SKM-1 treated with dmso at 0.1 percent for 144 hours (cell line): ENCODE measurements around the gene GDPD4.
"Not testable (repeated sequence)": the region's sequence is repeated elsewhere in the genome, so short reads cannot be mapped to it uniquely, and the experiment has no call there.

Source experiments
- DNase-seq: peaks from one replicate; lab custom pipeline; 2025; ENCODE audit not compliant: unreplicated experiment; lab: John Stamatoyannopoulos, UW

The GDPD4 gene

GRCh38 chr11:77301510-77301909 is at the start of gene GDPD4:
Gene GDPD4, minus strand, starts transcription at chr11:77301686. Its CDS starts 16,549 bp downstream, at chr11:77285137.
- DNase-seq: no peak

GRCh38 chr11:77347948-77348347 is 46.5 kb upstream of the GDPD4 start:
- DNase-seq: no peak

- DNase-seq: no peak
Observed at GRCh38 chr11:77346906-77347603, 45.6 kb upstream of the GDPD4 start.

- DNase-seq: no peak
Observed at GRCh38 chr11:77345621-77346020, 44.1 kb upstream of the GDPD4 start.

GRCh38 chr11:77340501-77340900 is 39.0 kb upstream of the GDPD4 start:
- no peak for DNase-seq

GRCh38 chr11:77332259-77332658 is 30.8 kb upstream of the GDPD4 start:
- no peak for DNase-seq

- DNase-seq: no peak
Observed at GRCh38 chr11:77325159-77325558, 23.7 kb upstream of the GDPD4 start.

GRCh38 chr11:77324508-77324907 is 23.0 kb upstream of the GDPD4 start:
- DNase-seq: no peak

GRCh38 chr11:77322926-77323590 is 21.6 kb upstream of the GDPD4 start:
- no peak for DNase-seq

GRCh38 chr11:77322506-77322905 is 21.0 kb upstream of the GDPD4 start:
- DNase-seq: no peak

GRCh38 chr11:77320351-77320750 is 18.9 kb upstream of the GDPD4 start:
- no peak for DNase-seq

- DNase-seq: no peak
Observed at GRCh38 chr11:77318600-77318999, 17.1 kb upstream of the GDPD4 start.

- DNase-seq: no peak
Observed at GRCh38 chr11:77316733-77317342, 15.4 kb upstream of the GDPD4 start.

GRCh38 chr11:77312107-77312506 is 10.6 kb upstream of the GDPD4 start:
- DNase-seq: no peak

GRCh38 chr11:77311701-77312100 is 10.2 kb upstream of the GDPD4 start:
- no peak for DNase-seq

GRCh38 chr11:77310721-77311120 is 9.2 kb upstream of the GDPD4 start:
- DNase-seq: no peak

GRCh38 chr11:77309401-77310085 is 8.1 kb upstream of the GDPD4 start:
- no peak for DNase-seq

GRCh38 chr11:77308838-77309237 is 7.4 kb upstream of the GDPD4 start:
- DNase-seq: no peak

GRCh38 chr11:77303328-77303727 is 1.8 kb upstream of the GDPD4 start:
- no peak for DNase-seq

- no peak for DNase-seq
Observed at GRCh38 chr11:77302752-77303151, 1.3 kb upstream of the GDPD4 start.

- DNase-seq: no peak
Observed at GRCh38 chr11:77300695-77301094, 791 bp downstream of the GDPD4 start.

- DNase-seq: not testable (repeated sequence)
Observed at GRCh38 chr11:77300028-77300427, 1.5 kb downstream of the GDPD4 start.
